Peyer's patch (tissue), 4 donors: ENCODE data around the gene ESRRG. TPM values are rescaled to one million over a fixed set of nuclear protein-coding genes. Genes with fewer than 3 reads are reported as not detected.
"Not testable (repeated sequence)": the region's sequence is repeated elsewhere in the genome, so short reads cannot be mapped to it uniquely, and the experiment has no call there.

Experiments
- DNase-seq, 3 donors: peaks; one replicate each; pipeline ENCODE4 v3.0.0-alpha.2; 2017 to 2019
- H3K27ac ChIP-seq, 4 donors: fragments of 200-600 bp; sonication (generic); one replicate each; pipeline ENCODE4 v1.5.1; 2016 to 2019
- H3K27me3 ChIP-seq, 2 donors: fragments of 200-600 bp; sonication (generic); one replicate each; pipeline ENCODE4 v1.5.1; 2019
- H3K36me3 ChIP-seq, 3 donors: fragments of 200-600 bp; sonication (generic); one replicate each; pipeline ENCODE4 v1.5.1; 2016 to 2019
- H3K4me1 ChIP-seq, 4 donors: fragments of 200-600 bp; sonication (generic); one replicate each; pipeline ENCODE4 v1.5.1; 2016 to 2019
- H3K4me3 ChIP-seq, 4 donors: fragments of 200-600 bp; sonication (generic); 1 replicate in 3 of 4; 2 replicates in 1 of 4; pipeline ENCODE4 v1.5.1; 2016 to 2019; ENCODE audit warnings: mild to moderate bottlenecking in 1 of 4
- H3K9me3 ChIP-seq, 4 donors: fragments of 200-600 bp; sonication (generic); one replicate each; pipeline ENCODE4 v1.5.1; 2016 to 2019; ENCODE audit warnings: mild to moderate bottlenecking in 1 of 4
- POLR2A ChIP-seq, 2 donors: fragments of 450-650 bp; IDR thresholded peaks; one replicate each; pipeline ENCODE4 v1.5.1; 2017; ENCODE audit warnings: antibody characterized with exemption in 2 of 2, mild to moderate bottlenecking in 2 of 2, moderate library complexity in 2 of 2
- total RNA-seq, 4 donors: library from RNA; depleted of rRNA; stranded (reverse); fragments of >200 nt; gene quantifications; one replicate each; pipeline ENCODE4 v1.1.0, GENCODE V29; 2016
- TF ChIP-seq, protein P1 (sequence below), 6 experiments: fragments of 450-650 bp in 4 of 6; fragments of 200-600 bp in 2 of 6; sonication (generic) in 1 of 6; IDR thresholded peaks; one replicate each; pipeline ENCODE4 v1.5.1; 2017 to 2019; ENCODE audit warnings: antibody characterized with exemption in 6 of 6, mild to moderate bottlenecking in 3 of 6, moderate library complexity in 1 of 6

Gene ESRRG
- total RNA-seq, 4 donors from 2014 or later, result 6.6 to 26.3 (median 20.0) TPM

DNA sequence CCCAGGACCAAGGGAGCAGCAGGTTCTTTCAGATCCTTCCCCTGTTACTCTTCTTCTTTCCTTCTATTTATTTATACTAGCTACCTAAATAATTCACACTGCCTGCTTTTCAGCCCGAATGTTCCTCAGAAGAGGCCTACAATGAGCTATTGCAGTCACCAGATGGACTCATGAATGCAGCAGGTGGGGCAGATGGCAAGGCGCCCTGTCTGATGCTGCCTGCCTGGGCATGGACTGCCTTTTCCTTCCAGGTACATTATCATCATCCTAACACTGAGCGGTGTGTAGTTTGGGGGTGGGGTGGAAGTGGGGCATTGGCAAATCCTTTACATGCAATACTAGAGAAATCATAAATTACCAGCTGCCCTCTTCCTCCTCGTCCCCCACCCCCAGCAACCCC is 17.6 kb downstream of the ESRRG start:
- no peak for DNase-seq
- Histone ChIP-seq H3K4me3 (no peak overlapping the region), H3K36me3 (no peaks in the 10 kb centered on the region), H3K27me3 (no peaks in the 10 kb centered on the region), H3K4me1 (no peaks in the 10 kb centered on the region), H3K27ac (no peak overlapping the region), H3K9me3 (no peaks in the 10 kb centered on the region)
- TF ChIP-seq, protein P1, sequence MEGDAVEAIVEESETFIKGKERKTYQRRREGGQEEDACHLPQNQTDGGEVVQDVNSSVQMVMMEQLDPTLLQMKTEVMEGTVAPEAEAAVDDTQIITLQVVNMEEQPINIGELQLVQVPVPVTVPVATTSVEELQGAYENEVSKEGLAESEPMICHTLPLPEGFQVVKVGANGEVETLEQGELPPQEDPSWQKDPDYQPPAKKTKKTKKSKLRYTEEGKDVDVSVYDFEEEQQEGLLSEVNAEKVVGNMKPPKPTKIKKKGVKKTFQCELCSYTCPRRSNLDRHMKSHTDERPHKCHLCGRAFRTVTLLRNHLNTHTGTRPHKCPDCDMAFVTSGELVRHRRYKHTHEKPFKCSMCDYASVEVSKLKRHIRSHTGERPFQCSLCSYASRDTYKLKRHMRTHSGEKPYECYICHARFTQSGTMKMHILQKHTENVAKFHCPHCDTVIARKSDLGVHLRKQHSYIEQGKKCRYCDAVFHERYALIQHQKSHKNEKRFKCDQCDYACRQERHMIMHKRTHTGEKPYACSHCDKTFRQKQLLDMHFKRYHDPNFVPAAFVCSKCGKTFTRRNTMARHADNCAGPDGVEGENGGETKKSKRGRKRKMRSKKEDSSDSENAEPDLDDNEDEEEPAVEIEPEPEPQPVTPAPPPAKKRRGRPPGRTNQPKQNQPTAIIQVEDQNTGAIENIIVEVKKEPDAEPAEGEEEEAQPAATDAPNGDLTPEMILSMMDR (IDR thresholded peaks at IDR 0.05), result no peak
- TF ChIP-seq POLR2A (IDR thresholded peaks at IDR 0.05), result no peak

- not testable (repeated sequence) for H3K9me3 ChIP-seq, H3K27ac ChIP-seq, H3K4me1 ChIP-seq, H3K4me3 ChIP-seq, H3K36me3 ChIP-seq, H3K27me3 ChIP-seq, DNase-seq
These were observed 19.2 kb downstream of the ESRRG start for GRCh38 chr1:216704065-216704464.

DNA sequence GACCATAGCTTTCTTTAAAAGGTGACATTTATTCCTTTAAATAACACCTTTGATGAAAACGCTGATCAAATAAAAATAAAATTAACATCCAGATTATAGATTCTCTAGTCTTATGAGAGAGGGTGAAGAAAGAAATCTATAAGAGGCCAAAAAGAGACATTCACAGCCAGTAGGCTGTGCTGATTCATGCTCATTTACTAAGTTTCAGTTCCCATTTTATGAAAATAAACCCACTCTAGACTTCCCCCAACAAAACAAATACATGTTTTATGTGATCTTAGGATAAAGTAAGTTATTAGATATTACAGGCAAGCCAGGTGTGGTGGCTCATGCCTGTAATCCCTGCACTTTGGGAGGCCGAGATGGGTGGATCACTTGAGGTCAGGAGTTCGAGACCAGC is 21.1 kb downstream of the ESRRG start:
- DNase-seq, result no peak
- TF ChIP-seq, protein P1 (IDR thresholded peaks at IDR 0.05), result no peak
- no peak for TF ChIP-seq POLR2A (IDR thresholded peaks at IDR 0.05)
- Histone ChIP-seq H3K27me3 (no peaks in the 10 kb centered on the region), H3K4me3 (no peak overlapping the region), H3K27ac (no peak overlapping the region), H3K36me3 (no peaks in the 10 kb centered on the region), H3K9me3 (no peaks in the 10 kb centered on the region), H3K4me1 (no peaks in the 10 kb centered on the region)

- no peaks in the 10 kb centered on the region for H3K4me1 ChIP-seq
- no peaks in the 10 kb centered on the region for H3K9me3 ChIP-seq
- no peak overlapping the region for H3K4me3 ChIP-seq
- no peak for TF ChIP-seq POLR2A (IDR thresholded peaks at IDR 0.05)
- TF ChIP-seq, protein P1 (IDR thresholded peaks at IDR 0.05), result no peak
- H3K27me3 ChIP-seq, result no peaks in the 10 kb centered on the region
- DNase-seq, result no peak
- H3K27ac ChIP-seq, result no peak overlapping the region
- H3K36me3 ChIP-seq, result no peaks in the 10 kb centered on the region
These were observed 22.4 kb downstream of the ESRRG start for GRCh38 chr1:216700779-216701178.

DNA sequence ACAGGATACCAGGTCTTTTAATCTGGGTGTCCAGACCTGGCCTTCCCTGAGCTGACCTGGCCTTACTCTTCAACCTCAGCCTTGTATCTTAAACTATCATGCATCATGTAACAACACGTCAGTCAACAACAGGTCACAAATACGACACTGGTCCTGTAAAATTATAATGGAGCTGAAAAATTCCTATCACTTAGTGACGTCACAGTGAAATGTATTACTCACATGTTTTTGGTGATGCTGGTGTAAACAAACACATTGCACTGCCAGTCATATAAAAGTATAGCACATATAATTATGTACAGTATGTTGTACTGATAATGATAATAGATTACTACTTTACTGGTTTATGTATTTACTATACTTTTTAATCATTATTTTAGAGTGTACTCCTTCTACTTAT is 31.5 kb downstream of the ESRRG start:
- H3K27me3 ChIP-seq, result no peaks in the 10 kb centered on the region
- no peak for TF ChIP-seq POLR2A (IDR thresholded peaks at IDR 0.05)
- TF ChIP-seq, protein P1 (IDR thresholded peaks at IDR 0.05), result no peak
- DNase-seq, result no peak

DNA sequence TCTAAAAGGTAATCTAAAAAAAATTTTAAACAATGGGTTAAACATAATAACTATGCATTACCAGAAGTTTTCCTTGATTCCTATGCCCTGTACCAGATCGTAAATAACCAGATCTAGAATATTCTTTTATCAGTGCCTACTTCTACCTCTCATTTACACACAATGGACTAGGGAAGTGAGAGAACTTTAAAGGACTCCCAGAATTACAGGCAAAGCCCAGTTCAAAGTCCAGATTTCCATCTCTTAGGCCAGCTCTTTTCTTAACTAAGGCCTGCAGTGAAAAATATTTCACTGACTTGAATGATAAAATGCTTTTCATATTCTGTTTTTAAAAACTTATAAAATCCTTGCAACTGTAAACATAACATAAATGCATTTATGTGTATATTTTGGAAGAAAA is 32.6 kb downstream of the ESRRG start:
- H3K27me3 ChIP-seq, result no peaks in the 10 kb centered on the region
- no peak overlapping the region for H3K4me3 ChIP-seq
- H3K36me3 ChIP-seq, result no peaks in the 10 kb centered on the region
- no peaks in the 10 kb centered on the region for H3K4me1 ChIP-seq
- H3K9me3 ChIP-seq, result no peaks in the 10 kb centered on the region
- DNase-seq, result no peak
- TF ChIP-seq, protein P1 (IDR thresholded peaks at IDR 0.05), result no peak
- TF ChIP-seq POLR2A (IDR thresholded peaks at IDR 0.05), result no peak
- H3K27ac ChIP-seq, result no peak overlapping the region

More for the DNA sequence above, 31.5 kb downstream of the ESRRG start:
- H3K4me3 ChIP-seq, result no peak overlapping the region
- H3K27ac ChIP-seq, result no peak overlapping the region
- no peaks in the 10 kb centered on the region for H3K4me1 ChIP-seq
- no peaks in the 10 kb centered on the region for H3K9me3 ChIP-seq
- no peaks in the 10 kb centered on the region for H3K36me3 ChIP-seq
